SK-N-SH treated with all-trans-retinoic acid at 6 μM for 48 hours (cell line): Measurements from ENCODE around the gene SLC25A6.
"Not testable (repeated sequence)": the region's sequence is repeated elsewhere in the genome, so short reads cannot be mapped to it uniquely, and the experiment has no call there.

Experiments used
- ATAC-seq: fragments of 200-7000 bp; cut with Tn5 transposase; 3 replicates; pipeline ENCODE4 v1.9.1; 2020; ENCODE audit warnings: mild to moderate bottlenecking, moderate library complexity
- ARNTL ChIP-seq: fragments of 450-650 bp; formaldehyde crosslinking; IDR thresholded peaks from 2 replicates; pipeline ENCODE4 v1.5.0; 2020; ENCODE audit warnings: low read depth, mild to moderate bottlenecking, moderate library complexity, borderline replicate concordance
- BACH2 ChIP-seq: fragments of 250-450 bp; sonication (Bioruptor Pico); IDR thresholded peaks from 2 replicates; pipeline ENCODE4 v1.9.0; 2021; ENCODE audit warnings: mild to moderate bottlenecking, borderline replicate concordance
- CSDC2 ChIP-seq: fragments of 250-450 bp; sonication (Bioruptor Pico); IDR thresholded peaks from 2 replicates; pipeline ENCODE4 v1.5.0; 2020; ENCODE audit warnings: mild to moderate bottlenecking, moderate library complexity
- ESRRG ChIP-seq: fragments of 250-450 bp; sonication (Bioruptor Pico); IDR thresholded peaks from 2 replicates; pipeline ENCODE4 v1.6.1; 2021; ENCODE audit warnings: mild to moderate bottlenecking
- GLIS3 ChIP-seq: fragments of 250-450 bp; sonication (Bioruptor Pico); IDR thresholded peaks from 2 replicates; pipeline ENCODE4 v1.5.0; 2020; ENCODE audit warnings: mild to moderate bottlenecking, moderate library complexity
- ISL1 ChIP-seq: fragments of 250-450 bp; sonication (Bioruptor Pico); IDR thresholded peaks from 2 replicates; pipeline ENCODE4 v2.1.2; 2022; ENCODE audit warnings: mild to moderate bottlenecking, moderate library complexity
- OSR1 ChIP-seq: fragments of 250-450 bp; sonication (Bioruptor Pico); IDR thresholded peaks from 2 replicates; pipeline ENCODE4 v1.8.0; 2022; ENCODE audit warnings: moderate library complexity, mild to moderate bottlenecking, inconsistent platforms
- PPARA ChIP-seq: fragments of 250-450 bp; sonication (Bioruptor Pico); IDR thresholded peaks from 2 replicates; pipeline ENCODE4 v1.5.0; 2020; ENCODE audit warnings: mild to moderate bottlenecking, borderline replicate concordance
- RARB ChIP-seq: fragments of 250-450 bp; sonication (Bioruptor Pico); IDR thresholded peaks from 2 replicates; pipeline ENCODE4 v1.8.0; 2021; ENCODE audit warnings: mild to moderate bottlenecking, moderate library complexity
- TCF4 ChIP-seq: fragments of 250-450 bp; sonication (Bioruptor Pico); IDR thresholded peaks from 2 replicates; pipeline ENCODE4 v1.8.0; 2021; ENCODE audit warnings: mild to moderate bottlenecking, moderate library complexity, borderline replicate concordance
- TOX ChIP-seq: fragments of 250-450 bp; sonication (Bioruptor Pico); IDR thresholded peaks from 2 replicates; pipeline ENCODE4 v1.8.0; 2021; ENCODE audit warnings: mild to moderate bottlenecking, moderate library complexity, borderline replicate concordance
- ZC3H10 ChIP-seq: fragments of 250-450 bp; sonication (Bioruptor Pico); IDR thresholded peaks from 2 replicates; pipeline ENCODE4 v1.5.1; 2021; ENCODE audit warnings: mild to moderate bottlenecking, moderate library complexity
- ZFP3 ChIP-seq: fragments of 250-450 bp; sonication (Bioruptor Pico); IDR thresholded peaks from 2 replicates; pipeline ENCODE4 v1.5.0; 2020; ENCODE audit warnings: mild to moderate bottlenecking, moderate library complexity
- ZFP30 ChIP-seq: fragments of 450-650 bp; formaldehyde crosslinking; IDR thresholded peaks from 2 replicates; pipeline ENCODE4 v1.5.0; 2022; ENCODE audit warnings: mild to moderate bottlenecking, moderate library complexity
- ZNF565 ChIP-seq: fragments of 450-650 bp; formaldehyde crosslinking; conservative IDR thresholded peaks from 2 replicates; pipeline ENCODE4 v1.5.0; 2020; ENCODE audit warnings: low read depth, mild to moderate bottlenecking, moderate library complexity
- ZNF70 ChIP-seq: fragments of 450-650 bp; formaldehyde crosslinking; IDR thresholded peaks from 2 replicates; pipeline ENCODE4 v1.5.0; 2020; ENCODE audit warnings: mild to moderate bottlenecking, moderate library complexity
- ZNF8 ChIP-seq: fragments of 450-650 bp; formaldehyde crosslinking; IDR thresholded peaks from 2 replicates; pipeline ENCODE4 v1.5.0; 2020; ENCODE audit warnings: mild to moderate bottlenecking, moderate library complexity
- TF ChIP-seq, protein P1 (sequence below): fragments of 250-450 bp; sonication (Bioruptor Pico); IDR thresholded peaks from 2 replicates; pipeline ENCODE4 v1.5.0; 2020; ENCODE audit warnings: mild to moderate bottlenecking, moderate library complexity
- TF ChIP-seq, protein P2 (sequence below): fragments of 250-450 bp; sonication (Bioruptor Pico); IDR thresholded peaks from 2 replicates; pipeline ENCODE4 v1.5.1; 2020; ENCODE audit warnings: low read depth, mild to moderate bottlenecking, moderate library complexity
- TF ChIP-seq, protein P3 (sequence below): fragments of 250-450 bp; sonication (Bioruptor Pico); IDR thresholded peaks from 2 replicates; pipeline ENCODE4 v1.5.1; 2021; ENCODE audit warnings: mild to moderate bottlenecking, moderate library complexity
- TF ChIP-seq, protein P4 (sequence below): fragments of 250-450 bp; sonication (Bioruptor Pico); IDR thresholded peaks from 2 replicates; pipeline ENCODE4 v1.8.0; 2021; ENCODE audit warnings: low read depth, mild to moderate bottlenecking, moderate library complexity, borderline replicate concordance
- TF ChIP-seq, protein P5 (sequence below): fragments of 250-450 bp; sonication (Bioruptor Pico); IDR thresholded peaks from 2 replicates; pipeline ENCODE4 v1.8.0; 2020; ENCODE audit warnings: mild to moderate bottlenecking, moderate library complexity, borderline replicate concordance

SLC25A6 gene

DNA sequence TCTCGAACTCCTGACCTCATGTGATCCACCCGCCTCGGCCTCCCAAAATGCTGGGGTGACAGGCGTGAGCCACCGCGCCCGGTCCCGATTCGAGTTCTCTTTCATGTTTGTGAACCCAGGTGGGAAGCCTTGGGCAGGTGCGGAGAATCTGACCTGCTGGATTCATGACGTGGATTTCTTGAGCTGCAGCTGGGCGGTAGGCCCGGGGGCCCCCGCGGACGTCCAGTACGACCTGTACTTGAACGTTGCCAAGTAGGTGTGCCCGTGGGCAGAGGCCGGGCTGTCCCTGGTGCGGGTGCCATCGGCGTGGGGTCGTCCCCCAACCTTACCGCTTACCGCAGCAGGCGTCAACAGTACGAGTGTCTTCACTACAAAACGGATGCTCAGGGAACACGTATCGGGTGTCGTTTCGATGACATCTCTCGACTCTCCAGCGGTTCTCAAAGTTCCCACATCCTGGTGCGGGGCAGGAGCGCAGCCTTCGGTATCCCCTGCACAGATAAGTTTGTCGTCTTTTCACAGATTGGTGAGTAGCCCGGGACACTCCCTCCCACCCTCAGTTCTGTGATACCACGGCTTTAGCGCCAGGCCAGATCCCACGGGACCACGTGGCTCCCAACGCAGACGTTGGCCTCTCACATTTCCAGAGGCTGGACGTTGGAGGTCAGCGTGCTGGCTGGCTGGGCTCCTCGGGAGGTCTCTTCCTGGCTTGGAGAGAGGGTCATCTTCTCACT is 39.8 kb downstream of the SLC25A6 start:
- ATAC-seq, result no peak
- TF ChIP-seq ESRRG (CRISPR knock-in tag) (no peak), RARB (CRISPR knock-in tag) (no peak), ZNF8 (no peak), CSDC2 (no peak), OSR1 (no peak), PPARA (CRISPR knock-in tag) (no peak), ZFP3 (CRISPR knock-in tag) (no peak), ZFP30 (CRISPR knock-in tag) (no peak), ISL1 (no peak), BACH2 (CRISPR knock-in tag) (no peak), ZNF70 (no peak), GLIS3 (no peak), TCF4 (CRISPR knock-in tag) (no peak), ZC3H10 (no peak), TOX (CRISPR knock-in tag) (no peak)
- TF ChIP-seq, protein P1, sequence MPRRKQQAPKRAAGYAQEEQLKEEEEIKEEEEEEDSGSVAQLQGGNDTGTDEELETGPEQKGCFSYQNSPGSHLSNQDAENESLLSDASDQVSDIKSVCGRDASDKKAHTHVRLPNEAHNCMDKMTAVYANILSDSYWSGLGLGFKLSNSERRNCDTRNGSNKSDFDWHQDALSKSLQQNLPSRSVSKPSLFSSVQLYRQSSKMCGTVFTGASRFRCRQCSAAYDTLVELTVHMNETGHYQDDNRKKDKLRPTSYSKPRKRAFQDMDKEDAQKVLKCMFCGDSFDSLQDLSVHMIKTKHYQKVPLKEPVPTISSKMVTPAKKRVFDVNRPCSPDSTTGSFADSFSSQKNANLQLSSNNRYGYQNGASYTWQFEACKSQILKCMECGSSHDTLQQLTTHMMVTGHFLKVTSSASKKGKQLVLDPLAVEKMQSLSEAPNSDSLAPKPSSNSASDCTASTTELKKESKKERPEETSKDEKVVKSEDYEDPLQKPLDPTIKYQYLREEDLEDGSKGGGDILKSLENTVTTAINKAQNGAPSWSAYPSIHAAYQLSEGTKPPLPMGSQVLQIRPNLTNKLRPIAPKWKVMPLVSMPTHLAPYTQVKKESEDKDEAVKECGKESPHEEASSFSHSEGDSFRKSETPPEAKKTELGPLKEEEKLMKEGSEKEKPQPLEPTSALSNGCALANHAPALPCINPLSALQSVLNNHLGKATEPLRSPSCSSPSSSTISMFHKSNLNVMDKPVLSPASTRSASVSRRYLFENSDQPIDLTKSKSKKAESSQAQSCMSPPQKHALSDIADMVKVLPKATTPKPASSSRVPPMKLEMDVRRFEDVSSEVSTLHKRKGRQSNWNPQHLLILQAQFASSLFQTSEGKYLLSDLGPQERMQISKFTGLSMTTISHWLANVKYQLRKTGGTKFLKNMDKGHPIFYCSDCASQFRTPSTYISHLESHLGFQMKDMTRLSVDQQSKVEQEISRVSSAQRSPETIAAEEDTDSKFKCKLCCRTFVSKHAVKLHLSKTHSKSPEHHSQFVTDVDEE, result no peak
- TF ChIP-seq, protein P2, sequence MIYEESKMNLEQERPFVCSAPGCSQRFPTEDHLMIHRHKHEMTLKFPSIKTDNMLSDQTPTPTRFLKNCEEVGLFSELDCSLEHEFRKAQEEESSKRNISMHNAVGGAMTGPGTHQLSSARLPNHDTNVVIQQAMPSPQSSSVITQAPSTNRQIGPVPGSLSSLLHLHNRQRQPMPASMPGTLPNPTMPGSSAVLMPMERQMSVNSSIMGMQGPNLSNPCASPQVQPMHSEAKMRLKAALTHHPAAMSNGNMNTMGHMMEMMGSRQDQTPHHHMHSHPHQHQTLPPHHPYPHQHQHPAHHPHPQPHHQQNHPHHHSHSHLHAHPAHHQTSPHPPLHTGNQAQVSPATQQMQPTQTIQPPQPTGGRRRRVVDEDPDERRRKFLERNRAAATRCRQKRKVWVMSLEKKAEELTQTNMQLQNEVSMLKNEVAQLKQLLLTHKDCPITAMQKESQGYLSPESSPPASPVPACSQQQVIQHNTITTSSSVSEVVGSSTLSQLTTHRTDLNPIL (CRISPR knock-in tag), result no peak
- TF ChIP-seq, protein P3, sequence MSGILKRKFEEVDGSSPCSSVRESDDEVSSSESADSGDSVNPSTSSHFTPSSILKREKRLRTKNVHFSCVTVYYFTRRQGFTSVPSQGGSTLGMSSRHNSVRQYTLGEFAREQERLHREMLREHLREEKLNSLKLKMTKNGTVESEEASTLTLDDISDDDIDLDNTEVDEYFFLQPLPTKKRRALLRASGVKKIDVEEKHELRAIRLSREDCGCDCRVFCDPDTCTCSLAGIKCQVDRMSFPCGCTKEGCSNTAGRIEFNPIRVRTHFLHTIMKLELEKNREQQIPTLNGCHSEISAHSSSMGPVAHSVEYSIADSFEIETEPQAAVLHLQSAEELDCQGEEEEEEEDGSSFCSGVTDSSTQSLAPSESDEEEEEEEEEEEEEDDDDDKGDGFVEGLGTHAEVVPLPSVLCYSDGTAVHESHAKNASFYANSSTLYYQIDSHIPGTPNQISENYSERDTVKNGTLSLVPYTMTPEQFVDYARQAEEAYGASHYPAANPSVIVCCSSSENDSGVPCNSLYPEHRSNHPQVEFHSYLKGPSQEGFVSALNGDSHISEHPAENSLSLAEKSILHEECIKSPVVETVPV (CRISPR knock-in tag), result no peak
- TF ChIP-seq, protein P4, sequence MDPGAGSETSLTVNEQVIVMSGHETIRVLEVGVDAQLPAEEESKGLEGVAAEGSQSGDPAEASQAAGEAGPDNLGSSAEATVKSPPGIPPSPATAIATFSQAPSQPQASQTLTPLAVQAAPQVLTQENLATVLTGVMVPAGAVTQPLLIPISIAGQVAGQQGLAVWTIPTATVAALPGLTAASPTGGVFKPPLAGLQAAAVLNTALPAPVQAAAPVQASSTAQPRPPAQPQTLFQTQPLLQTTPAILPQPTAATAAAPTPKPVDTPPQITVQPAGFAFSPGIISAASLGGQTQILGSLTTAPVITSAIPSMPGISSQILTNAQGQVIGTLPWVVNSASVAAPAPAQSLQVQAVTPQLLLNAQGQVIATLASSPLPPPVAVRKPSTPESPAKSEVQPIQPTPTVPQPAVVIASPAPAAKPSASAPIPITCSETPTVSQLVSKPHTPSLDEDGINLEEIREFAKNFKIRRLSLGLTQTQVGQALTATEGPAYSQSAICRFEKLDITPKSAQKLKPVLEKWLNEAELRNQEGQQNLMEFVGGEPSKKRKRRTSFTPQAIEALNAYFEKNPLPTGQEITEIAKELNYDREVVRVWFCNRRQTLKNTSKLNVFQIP (CRISPR knock-in tag), result no peak
- TF ChIP-seq, all 23 proteins: peak for 0

DNA sequence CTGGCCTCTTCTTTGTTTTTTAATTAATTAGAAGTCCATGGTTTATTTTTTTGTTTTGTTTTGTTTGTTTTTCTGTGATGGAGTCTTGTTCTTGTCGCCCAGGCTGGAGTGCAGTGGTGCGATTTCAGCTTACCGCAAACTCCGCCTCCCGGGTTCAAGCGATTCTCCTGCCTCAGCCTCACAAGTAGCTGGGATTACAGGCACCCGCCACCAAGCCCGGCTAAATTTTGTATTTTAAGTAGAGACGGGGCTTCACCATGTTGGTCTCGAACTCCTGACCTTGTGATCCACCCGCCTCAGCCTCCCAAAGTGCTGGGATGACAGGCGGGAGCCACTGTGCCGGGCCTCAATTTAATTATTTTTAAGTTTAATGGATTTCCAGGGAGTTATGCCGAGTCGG is 42.3 kb downstream of the SLC25A6 start:
- ATAC-seq, result not testable (repeated sequence)

DNA sequence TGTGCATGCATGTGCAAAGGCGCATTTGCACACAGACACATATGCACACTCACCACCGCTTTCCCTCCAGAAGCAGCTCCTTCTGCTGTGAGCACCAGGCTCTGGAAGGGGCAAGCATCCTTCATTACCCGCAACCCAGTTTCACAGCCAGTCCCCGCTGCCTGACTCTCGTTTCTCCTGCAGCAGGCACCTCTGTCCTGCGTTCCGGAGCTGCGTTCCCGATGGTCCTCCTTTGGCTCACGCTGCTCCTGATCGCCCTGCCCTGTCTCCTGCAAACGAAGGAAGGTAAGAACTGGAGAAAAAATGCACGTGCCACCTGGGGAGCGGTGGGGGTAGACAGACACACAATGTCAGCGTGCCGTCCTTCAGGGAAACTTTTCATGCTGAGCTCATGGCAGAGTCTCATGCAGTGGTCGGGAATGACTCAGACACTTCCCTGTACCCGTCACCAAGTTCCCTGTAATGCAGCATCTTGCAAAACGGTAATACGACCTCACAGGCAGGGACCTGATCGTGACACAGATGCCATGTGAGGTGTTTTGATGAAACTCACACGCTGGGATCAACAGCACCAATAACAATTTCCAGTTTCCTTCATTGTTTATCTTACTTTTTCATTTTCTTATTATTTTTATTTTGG is 50.2 kb downstream of the SLC25A6 start:
- no peak for ATAC-seq
- no peak for TF ChIP-seq ARNTL (CRISPR knock-in tag)
- TF ChIP-seq ESRRG (CRISPR knock-in tag), result no peak
- TF ChIP-seq ZFP3 (CRISPR knock-in tag), result no peak
- TF ChIP-seq CSDC2, result no peak
- TF ChIP-seq, protein P2 (CRISPR knock-in tag), result no peak
- TF ChIP-seq, protein P1, result no peak
- TF ChIP-seq ZNF565 (CRISPR knock-in tag), result no peak
- no peak for TF ChIP-seq ZFP30 (CRISPR knock-in tag)
- TF ChIP-seq GLIS3, result no peak
- TF ChIP-seq TCF4 (CRISPR knock-in tag), result no peak
- no peak for TF ChIP-seq ZC3H10
- TF ChIP-seq RARB (CRISPR knock-in tag), result no peak
- TF ChIP-seq, protein P5, sequence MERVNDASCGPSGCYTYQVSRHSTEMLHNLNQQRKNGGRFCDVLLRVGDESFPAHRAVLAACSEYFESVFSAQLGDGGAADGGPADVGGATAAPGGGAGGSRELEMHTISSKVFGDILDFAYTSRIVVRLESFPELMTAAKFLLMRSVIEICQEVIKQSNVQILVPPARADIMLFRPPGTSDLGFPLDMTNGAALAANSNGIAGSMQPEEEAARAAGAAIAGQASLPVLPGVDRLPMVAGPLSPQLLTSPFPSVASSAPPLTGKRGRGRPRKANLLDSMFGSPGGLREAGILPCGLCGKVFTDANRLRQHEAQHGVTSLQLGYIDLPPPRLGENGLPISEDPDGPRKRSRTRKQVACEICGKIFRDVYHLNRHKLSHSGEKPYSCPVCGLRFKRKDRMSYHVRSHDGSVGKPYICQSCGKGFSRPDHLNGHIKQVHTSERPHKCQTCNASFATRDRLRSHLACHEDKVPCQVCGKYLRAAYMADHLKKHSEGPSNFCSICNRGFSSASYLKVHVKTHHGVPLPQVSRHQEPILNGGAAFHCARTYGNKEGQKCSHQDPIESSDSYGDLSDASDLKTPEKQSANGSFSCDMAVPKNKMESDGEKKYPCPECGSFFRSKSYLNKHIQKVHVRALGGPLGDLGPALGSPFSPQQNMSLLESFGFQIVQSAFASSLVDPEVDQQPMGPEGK (CRISPR knock-in tag), result no peak
